Sciatic nerve (tissue), 2 donors: ENCODE results near the gene BLTP2. TPM values are rescaled to one million over a fixed set of nuclear protein-coding genes. Genes with fewer than 3 reads are reported as not detected.
"Not testable (repeated sequence)": the region's sequence is repeated elsewhere in the genome, so short reads cannot be mapped to it uniquely, and the experiment has no call there.

ENCODE experiments used
- ATAC-seq: fragments of 200-7000 bp; cut with Tn5 transposase; one replicate; pipeline ENCODE4 v1.9.1; 2020; ENCODE audit warnings: mild to moderate bottlenecking, moderate library complexity
- DNase-seq: peaks from one replicate; pipeline ENCODE4 v3.0.0-alpha.2; 2020; ENCODE audit warnings: low spot score
- intact Hi-C: fragments of 100-400 bp; cut with DNase I; formaldehyde crosslinking; loops from one replicate; pipeline ENCODE4 v1.14.2; 2022
- total RNA-seq: library from RNA; stranded (reverse); fragmentation: NEBNext Ultra II Directional; extraction: Animal tissue kit (Norgen Biotek cat#: 25700); gene quantifications from one replicate; pipeline ENCODE4 v1.2.1, GENCODE V29; 2021
- donor health status: DM: no; HTN: no; CAD: no.
- donor health status: DM: no; HTN: no; CAD: no.

Gene BLTP2
- total RNA-seq: 115 TPM

GRCh38 chr17:28644787-28645575, at the start of gene BLTP2:
BLTP2 (minus strand) TSS chr17:28645158; CDS start chr17:28645056, 102 bp downstream.
- intact Hi-C loops: no loop called here

GRCh38 chr17:28693869-28694268, 48.9 kb upstream of the BLTP2 start:
- intact Hi-C loops: no loop called here
- ATAC-seq: peak; percentile 46
- DNase-seq: no peak

More at GRCh38 chr17:28644787-28645575, at the start of gene BLTP2:
- DNase-seq (peak; percentile 98), ATAC-seq (peak; percentile 99)

- DNase-seq: no peak
- ATAC-seq: no peak
- intact Hi-C loops: no loop called here
These were observed 44.1 kb upstream of the BLTP2 start for GRCh38 chr17:28689011-28689410.

- ATAC-seq (no peak), DNase-seq (no peak)
- intact Hi-C loops: no loop called here
These were observed 43.5 kb upstream of the BLTP2 start for GRCh38 chr17:28688481-28688880.

GRCh38 chr17:28686296-28686695, 41.3 kb upstream of the BLTP2 start:
- no peak for DNase-seq
- ATAC-seq: no peak
- intact Hi-C loops: no loop called here

- intact Hi-C loops: no loop called here
- ATAC-seq: no peak
- no peak for DNase-seq
These were observed 40.4 kb upstream of the BLTP2 start for GRCh38 chr17:28685366-28685765.

- no peak for ATAC-seq
- intact Hi-C loops: no loop called here
- DNase-seq: no peak
These were observed 40.0 kb upstream of the BLTP2 start for GRCh38 chr17:28684963-28685362.

- intact Hi-C loops: no loop called here
- no peak for DNase-seq
- ATAC-seq: no peak
These were observed 37.7 kb upstream of the BLTP2 start for GRCh38 chr17:28682655-28683054.

- intact Hi-C loops: loop anchor here (5.0 kb wide), 1 partner anchor 116 kb away; no protein-coding TSS in a partner anchor
- DNase-seq (no peak), ATAC-seq (no peak)
These were observed 31.0 kb upstream of the BLTP2 start for GRCh38 chr17:28675980-28676379.

GRCh38 chr17:28675490-28675889, 30.5 kb upstream of the BLTP2 start:
- intact Hi-C loops: loop anchor here (5.0 kb wide), 1 partner anchor 117 kb away; no protein-coding TSS in a partner anchor
- ATAC-seq (no peak), DNase-seq (no peak)

- ATAC-seq: no peak
- DNase-seq: no peak
- intact Hi-C loops: no loop called here
These were observed 25.0 kb upstream of the BLTP2 start for GRCh38 chr17:28669918-28670317.

GRCh38 chr17:28667870-28668269, 22.9 kb upstream of the BLTP2 start:
- intact Hi-C loops: no loop called here
- ATAC-seq (no peak), DNase-seq (no peak)

GRCh38 chr17:28665994-28666393, 21.0 kb upstream of the BLTP2 start:
- ATAC-seq: no peak
- intact Hi-C loops: no loop called here
- no peak for DNase-seq

GRCh38 chr17:28663723-28664122, 18.8 kb upstream of the BLTP2 start:
- ATAC-seq (no peak), DNase-seq (no peak)
- intact Hi-C loops: no loop called here

- ATAC-seq (no peak), DNase-seq (no peak)
- intact Hi-C loops: no loop called here
These were observed 17.5 kb upstream of the BLTP2 start for GRCh38 chr17:28662527-28662829.

GRCh38 chr17:28661635-28662526, 16.9 kb upstream of the BLTP2 start, which contains the start of the genes SDF2 and SUPT6H:
SDF2 (minus strand) TSS chr17:28661906; CDS start chr17:28661876, 30 bp downstream.
SUPT6H (plus strand) TSS chr17:28662205; CDS start chr17:28673402, 11,197 bp downstream.
- intact Hi-C loops: no loop called here
- ATAC-seq (peak; percentile 98), DNase-seq (peak; percentile 96)

GRCh38 chr17:28659497-28659881, 14.5 kb upstream of the BLTP2 start:
- not testable (repeated sequence) for DNase-seq, ATAC-seq
- intact Hi-C loops: loop anchor here (5.0 kb wide), 1 partner anchor 532 kb away; no protein-coding TSS in a partner anchor

GRCh38 chr17:28658766-28659496, 14.0 kb upstream of the BLTP2 start:
- DNase-seq, ATAC-seq: not testable (repeated sequence)
- intact Hi-C loops: loop anchor here (5.0 kb wide), 1 partner anchor 532 kb away; no protein-coding TSS in a partner anchor

GRCh38 chr17:28658342-28658741, 13.4 kb upstream of the BLTP2 start:
- intact Hi-C loops: loop anchor here (5.0 kb wide), 1 partner anchor 531 kb away; no protein-coding TSS in a partner anchor
- not testable (repeated sequence) for ATAC-seq, DNase-seq
